ENCODE measurements around the gene ZNF41.

The ZNF41 gene

GRCh38 chrX:47489507-47490275 lies 6.7 kb upstream of the ZNF41 start:
- FAIRE-seq, result no peak

GRCh38 chrX:47484885-47485284 lies 1.9 kb upstream of the ZNF41 start:
- no peak for FAIRE-seq

GRCh38 chrX:47483306-47484268 lies 565 bp upstream of the ZNF41 start:
- FAIRE-seq, result peak; percentile 97

GRCh38 chrX:47482065-47482511 lies 934 bp downstream of the ZNF41 start:
- no peak for FAIRE-seq

- no peak for FAIRE-seq
Measured at GRCh38 chrX:47481160-47481559, 1.9 kb downstream of the ZNF41 start.

GRCh38 chrX:47480576-47480975 lies 2.4 kb downstream of the ZNF41 start:
- no peak for FAIRE-seq

GRCh38 chrX:47475476-47475875 lies 7.5 kb downstream of the ZNF41 start:
- FAIRE-seq, result no peak

- FAIRE-seq, result no peak
Measured at GRCh38 chrX:47467106-47467505, 15.9 kb downstream of the ZNF41 start.

- no peak for FAIRE-seq
Measured at GRCh38 chrX:47460561-47460960, 22.5 kb downstream of the ZNF41 start.

GRCh38 chrX:47458528-47458927 lies 24.5 kb downstream of the ZNF41 start:
- no peak for FAIRE-seq

GRCh38 chrX:47456080-47456479 lies 26.9 kb downstream of the ZNF41 start:
- no peak for FAIRE-seq

- FAIRE-seq, result no peak
Measured at GRCh38 chrX:47452112-47452511, 30.9 kb downstream of the ZNF41 start.

- no peak for FAIRE-seq
Measured at GRCh38 chrX:47448165-47448806, 34.7 kb downstream of the ZNF41 start.

- FAIRE-seq, result no peak
Measured at GRCh38 chrX:47447607-47448006, 35.4 kb downstream of the ZNF41 start.

GRCh38 chrX:47446971-47447370 lies 36.1 kb downstream of the ZNF41 start:
- no peak for FAIRE-seq

GRCh38 chrX:47446431-47446830 lies 36.6 kb downstream of the ZNF41 start:
- FAIRE-seq, result no peak

- no peak for FAIRE-seq
Measured at GRCh38 chrX:47430925-47431324, 52.1 kb downstream of the ZNF41 start.

GRCh38 chrX:47422444-47422843 lies 60.6 kb downstream of the ZNF41 start:
- no peak for FAIRE-seq

GRCh38 chrX:47420962-47421361 lies 62.1 kb downstream of the ZNF41 start:
- FAIRE-seq, result no peak

- FAIRE-seq, result no peak
Measured at GRCh38 chrX:47420265-47420664, 62.8 kb downstream of the ZNF41 start.

GRCh38 chrX:47413179-47413594 lies 69.8 kb downstream of the ZNF41 start:
- no peak for FAIRE-seq
